K562 (cell line): ENCODE measurements around the gene MATCAP1. TPM values are rescaled to one million over a fixed set of nuclear protein-coding genes. Genes with fewer than 3 reads are reported as not detected.
A peak's percentile ranks its signal among the peaks of the same experiment; 100 is the strongest.

Experiments
- CBX8 ChIP-seq: fragments of 200-600 bp; sonication (generic); IDR thresholded peaks from 2 replicates; pipeline ENCODE4 v1.6.1; 2012; ENCODE audit warnings: borderline replicate concordance, mixed run types, low read depth, mild to moderate bottlenecking, moderate library complexity, mixed read lengths, low read length, control low read depth, inconsistent platforms; ENCODE audit not compliant: poor library complexity, severe bottlenecking; ENCODE audit errors: extremely low read depth
- DNMT1 ChIP-seq: fragments of 450-650 bp; IDR thresholded peaks from 2 replicates; pipeline ENCODE4 v1.6.1; 2016; ENCODE audit warnings: antibody characterized with exemption, mild to moderate bottlenecking
- ESRRA ChIP-seq: fragments of 450-650 bp; IDR thresholded peaks from 2 replicates; pipeline ENCODE4 v1.6.1; 2014; ENCODE audit warnings: low read depth, mild to moderate bottlenecking, moderate library complexity, borderline replicate concordance
- FOXP1 ChIP-seq: sonication (generic); formaldehyde crosslinking; IDR thresholded peaks from 2 replicates; pipeline ENCODE4 v1.8.0; 2022; ENCODE audit warnings: mild to moderate bottlenecking, missing genetic modification reagents
- MLLT1 ChIP-seq, 2 experiments: fragments of 450-650 bp; IDR thresholded peaks; 2 replicates each; pipeline ENCODE4 v1.6.1; 2016
- NBN ChIP-seq: fragments of 450-650 bp; IDR thresholded peaks from 2 replicates; pipeline ENCODE4 v1.6.1; 2016; ENCODE audit warnings: low read depth, mild to moderate bottlenecking
- PCBP2 ChIP-seq: fragments of 200-400 bp; formaldehyde crosslinking; IDR thresholded peaks from 2 replicates; pipeline ENCODE4 v1.6.1; 2018; ENCODE audit warnings: low read length, low read depth, mild to moderate bottlenecking, moderate library complexity; ENCODE audit not compliant: poor library complexity, severe bottlenecking
- RBM22 ChIP-seq: fragments of 200-400 bp; formaldehyde crosslinking; IDR thresholded peaks from 2 replicates; pipeline ENCODE4 v1.6.1; 2018; ENCODE audit warnings: low read length, low read depth; ENCODE audit not compliant: poor library complexity, severe bottlenecking
- TCFL5 ChIP-seq: fragments of 250-450 bp; sonication (Bioruptor Pico); conservative IDR thresholded peaks from 2 replicates; pipeline ENCODE4 v1.6.1; 2021; ENCODE audit warnings: mild to moderate bottlenecking, moderate library complexity, matching md5 sums
- TFAM ChIP-seq: fragments of 250-450 bp; sonication (Bioruptor Pico); conservative IDR thresholded peaks from 2 replicates; pipeline ENCODE4 v1.5.0; 2021; ENCODE audit warnings: mild to moderate bottlenecking, moderate library complexity
- ZNF41 ChIP-seq: fragments of 250-450 bp; sonication (Bioruptor Pico); conservative IDR thresholded peaks from 2 replicates; pipeline ENCODE4 v1.4.0; 2020; ENCODE audit warnings: mild to moderate bottlenecking
- ZNF699 ChIP-seq: fragments of 250-450 bp; sonication (Bioruptor Pico); IDR thresholded peaks from 2 replicates; pipeline ENCODE4 v1.8.0; 2021; ENCODE audit warnings: mild to moderate bottlenecking, moderate library complexity; ENCODE audit not compliant: insufficient replicate concordance
- ZSCAN29 ChIP-seq: fragments of 450-650 bp; IDR thresholded peaks from 2 replicates; pipeline ENCODE4 v1.6.1; 2017
- polyA plus RNA-seq, 8 experiments: library from polyadenylated mRNA; depleted of rRNA in 4 of 8; stranded (reverse) in 5 of 8; unstranded in 3 of 8; fragments of >200 nt; fragmentation: Nextera tagmentation in 2 of 8; fragmentation: Illumina TruSeq in 1 of 8; extraction: Ambion mirVana in 2 of 8; extraction: Trizol in 1 of 8; gene quantifications; 2 replicates each; pipeline versions ENCODE4 v1.2.1 to v1.2.3, GENCODE V29; 2011 to 2014; ENCODE audit warnings: inconsistent platforms in 1 of 8, missing spikeins in 1 of 8
- total RNA-seq, 7 experiments: library from RNA; depleted of rRNA in 6 of 7; stranded (reverse); fragments of >200 nt in 6 of 7; fragmentation: Illumina TruSeq in 2 of 7; extraction: Trizol in 2 of 7; gene quantifications; 2 replicates each; pipeline versions ENCODE4 v1.2.1 to v1.2.3, GENCODE V29; 2011 to 2021; ENCODE audit warnings: low replicate concordance in 1 of 7
- TF ChIP-seq, protein P1 (sequence below): fragments of 250-450 bp; sonication (Bioruptor Pico); IDR thresholded peaks from 2 replicates; pipeline ENCODE4 v1.5.0; 2020; ENCODE audit warnings: mild to moderate bottlenecking, borderline replicate concordance
- TF ChIP-seq, protein P2 (sequence below): fragments of 450-650 bp; IDR thresholded peaks from 2 replicates; pipeline ENCODE4 v1.7.1; 2018; ENCODE audit warnings: mild to moderate bottlenecking, low read depth; ENCODE audit not compliant: partially characterized antibody
- TF ChIP-seq, protein P3 (sequence below): fragments of 250-450 bp; sonication (Bioruptor Pico); IDR thresholded peaks from 2 replicates; pipeline ENCODE4 v1.8.0; 2021; ENCODE audit warnings: moderate library complexity, mild to moderate bottlenecking, inconsistent platforms

The MATCAP1 gene
- total and polyA plus RNA-seq, 9 of the 15 experiments (the other 6 are each of a cell fraction or from before 2014, with no cell fraction given): 3.4 to 20.5 (median 10.3) TPM

GRCh38 chr16:67226804-67227566 lies 43.2 kb upstream of the MATCAP1 start, which contains the start of gene TMEM208 (continued):
- TF ChIP-seq CBX8 (no peak), MLLT1 (IDR thresholded peaks at IDR 0.05) (peak; percentile 72 to 82; a peak in 3 of 4 replicates), RBM22 (no peak), TFAM (CRISPR knock-in tag) (no peak), PCBP2 (no peak), DNMT1 (peak; percentile 50; the same call in 1 of the 2 replicates), ZNF41 (CRISPR knock-in tag) (no peak), NBN (peak; percentile 85; the same call in 1 of the 2 replicates), ZSCAN29 (no peak), TCFL5 (no peak), ESRRA (peak; percentile 92), FOXP1 (CRISPR knock-in tag) (no peak), ZNF699 (CRISPR knock-in tag) (no peak)
- TF ChIP-seq, protein P1, sequence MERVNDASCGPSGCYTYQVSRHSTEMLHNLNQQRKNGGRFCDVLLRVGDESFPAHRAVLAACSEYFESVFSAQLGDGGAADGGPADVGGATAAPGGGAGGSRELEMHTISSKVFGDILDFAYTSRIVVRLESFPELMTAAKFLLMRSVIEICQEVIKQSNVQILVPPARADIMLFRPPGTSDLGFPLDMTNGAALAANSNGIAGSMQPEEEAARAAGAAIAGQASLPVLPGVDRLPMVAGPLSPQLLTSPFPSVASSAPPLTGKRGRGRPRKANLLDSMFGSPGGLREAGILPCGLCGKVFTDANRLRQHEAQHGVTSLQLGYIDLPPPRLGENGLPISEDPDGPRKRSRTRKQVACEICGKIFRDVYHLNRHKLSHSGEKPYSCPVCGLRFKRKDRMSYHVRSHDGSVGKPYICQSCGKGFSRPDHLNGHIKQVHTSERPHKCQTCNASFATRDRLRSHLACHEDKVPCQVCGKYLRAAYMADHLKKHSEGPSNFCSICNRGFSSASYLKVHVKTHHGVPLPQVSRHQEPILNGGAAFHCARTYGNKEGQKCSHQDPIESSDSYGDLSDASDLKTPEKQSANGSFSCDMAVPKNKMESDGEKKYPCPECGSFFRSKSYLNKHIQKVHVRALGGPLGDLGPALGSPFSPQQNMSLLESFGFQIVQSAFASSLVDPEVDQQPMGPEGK: no peak
- TF ChIP-seq, protein P2, sequence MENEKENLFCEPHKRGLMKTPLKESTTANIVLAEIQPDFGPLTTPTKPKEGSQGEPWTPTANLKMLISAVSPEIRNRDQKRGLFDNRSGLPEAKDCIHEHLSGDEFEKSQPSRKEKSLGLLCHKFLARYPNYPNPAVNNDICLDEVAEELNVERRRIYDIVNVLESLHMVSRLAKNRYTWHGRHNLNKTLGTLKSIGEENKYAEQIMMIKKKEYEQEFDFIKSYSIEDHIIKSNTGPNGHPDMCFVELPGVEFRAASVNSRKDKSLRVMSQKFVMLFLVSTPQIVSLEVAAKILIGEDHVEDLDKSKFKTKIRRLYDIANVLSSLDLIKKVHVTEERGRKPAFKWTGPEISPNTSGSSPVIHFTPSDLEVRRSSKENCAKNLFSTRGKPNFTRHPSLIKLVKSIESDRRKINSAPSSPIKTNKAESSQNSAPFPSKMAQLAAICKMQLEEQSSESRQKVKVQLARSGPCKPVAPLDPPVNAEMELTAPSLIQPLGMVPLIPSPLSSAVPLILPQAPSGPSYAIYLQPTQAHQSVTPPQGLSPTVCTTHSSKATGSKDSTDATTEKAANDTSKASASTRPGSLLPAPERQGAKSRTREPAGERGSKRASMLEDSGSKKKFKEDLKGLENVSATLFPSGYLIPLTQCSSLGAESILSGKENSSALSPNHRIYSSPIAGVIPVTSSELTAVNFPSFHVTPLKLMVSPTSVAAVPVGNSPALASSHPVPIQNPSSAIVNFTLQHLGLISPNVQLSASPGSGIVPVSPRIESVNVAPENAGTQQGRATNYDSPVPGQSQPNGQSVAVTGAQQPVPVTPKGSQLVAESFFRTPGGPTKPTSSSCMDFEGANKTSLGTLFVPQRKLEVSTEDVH: peak; percentile 99
- TF ChIP-seq, protein P3, sequence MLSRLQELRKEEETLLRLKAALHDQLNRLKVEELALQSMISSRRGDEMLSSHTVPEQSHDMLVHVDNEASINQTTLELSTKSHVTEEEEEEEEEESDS (CRISPR knock-in tag): no peak
